HG03342 (cell line): ENCODE measurements around the gene OR11G2.
"Not testable (repeated sequence)": the region's sequence is repeated elsewhere in the genome, so short reads cannot be mapped to it uniquely, and the experiment has no call there.

Experiments
- ATAC-seq: cut with Tn5 transposase; IDR thresholded peaks from one replicate; pipeline ENCODE4 v1.9.1; 2021; ENCODE audit warnings: mild to moderate bottlenecking, moderate library complexity; ENCODE audit not compliant: unreplicated experiment

The OR11G2 gene

GRCh38 chr14:20223410-20223809 is 32.7 kb downstream of the OR11G2 start, which contains the start of gene OR11H6:
Gene OR11H6, plus strand, starts transcription at chr14:20223710. Its CDS starts 0 bp downstream, at chr14:20223710.
- ATAC-seq: no peak

- ATAC-seq: no peak
These were observed 38.0 kb downstream of the OR11G2 start, which contains the start of gene OR11H7 for GRCh38 chr14:20228681-20229080. Gene OR11H7, plus strand, starts transcription at chr14:20228981.

- ATAC-seq: not testable (repeated sequence)
These were observed 44.7 kb downstream of the OR11G2 start for GRCh38 chr14:20235415-20235814.

GRCh38 chr14:20247646-20248246 is 57.0 kb downstream of the OR11G2 start:
- no peak for ATAC-seq
